ENCODE measurements around the gene HEG1. TPM values are rescaled to one million over a fixed set of nuclear protein-coding genes. Genes with fewer than 3 reads are reported as not detected.

HEG1 gene
- total and polyA plus RNA-seq, 2 of the 13 experiments (the other 11 are each of a cell fraction or from before 2014, with no cell fraction given), result 10.7 to 18.2 TPM

GRCh38 chr3:125054449-125055329 lies 1.1 kb downstream of the HEG1 start (continued):
- TF ChIP-seq ZNF691 (CRISPR knock-in tag; IDR thresholded peaks at IDR 0.05; ENCODE audit: borderline replicate concordance, low read depth) (no peak), FLYWCH1 (CRISPR knock-in tag; IDR thresholded peaks at IDR 0.05) (no peak), ATF2 (CRISPR knock-in tag; IDR thresholded peaks at IDR 0.05) (peak; percentile 17; the same call in 1 of the 2 replicates), SMC3 (IDR thresholded peaks at IDR 0.05; ENCODE audit: low read length) (peak; percentile 46; the same call in 1 of the 2 replicates), ZNF549 (CRISPR knock-in tag; IDR thresholded peaks at IDR 0.05) (no peak), ZNF251 (CRISPR knock-in tag; IDR thresholded peaks at IDR 0.05) (no peak), XRCC5 (optimal IDR thresholded peaks at IDR 0.05; ENCODE audit: low read length) (peak; percentile 18), MED1 (CRISPR knock-in tag; IDR thresholded peaks at IDR 0.05) (peak; percentile 52; the same call in 1 of the 2 replicates), ARID5B (CRISPR knock-in tag; IDR thresholded peaks at IDR 0.05) (peak; percentile 54; the same call in 1 of the 2 replicates), TAF1 (CRISPR knock-in tag; IDR thresholded peaks at IDR 0.05) (0 out of 2 replicates have a peak, but pooled peaks have one; percentile 23), ZNF30 (CRISPR knock-in tag; IDR thresholded peaks at IDR 0.05) (no peak), ZNF891 (CRISPR knock-in tag; IDR thresholded peaks at IDR 0.05) (no peak), ZNF382 (CRISPR knock-in tag; IDR thresholded peaks at IDR 0.05; ENCODE audit: borderline replicate concordance) (no peak), ZSCAN20 (CRISPR knock-in tag; IDR thresholded peaks at IDR 0.05; ENCODE audit: borderline replicate concordance) (no peak), GATAD2A (CRISPR knock-in tag; IDR thresholded peaks at IDR 0.05) (0 out of 2 replicates have a peak, but pooled peaks have one; percentile 64), ZBTB8A (CRISPR knock-in tag; IDR thresholded peaks at IDR 0.05; ENCODE audit: borderline replicate concordance, low read depth) (no peak), RBAK (CRISPR knock-in tag; IDR thresholded peaks at IDR 0.05) (no peak)

Data from HepG2 (cell line).